BJ (cell line): ENCODE measurements around the gene ELMOD2. TPM values are rescaled to one million over a fixed set of nuclear protein-coding genes. Genes with fewer than 3 reads are reported as not detected.

Experiments
- CTCF ChIA-PET: fragments of 350-600 bp; formaldehyde crosslinking; extraction: SDS; loops from one replicate; lab custom pipeline; 2021; ENCODE audit warnings: antibody characterized with exemption, inconsistent platforms; lab: Yijun Ruan, JAX
- POLR2A ChIA-PET: fragments of 300-600 bp; sonication (Branson Sonifier 250); formaldehyde crosslinking; extraction: SDS; loops from one replicate; lab custom pipeline; 2021; ENCODE audit warnings: antibody characterized with exemption; lab: Charles Lee
- DNase-seq: peaks from one replicate; pipeline ENCODE4 v3.0.0-alpha.2; 2011; ENCODE audit warnings: low read depth
- H3K27me3 ChIP-seq: 2 replicates; pipeline ENCODE4 v1.6.0; 2011; ENCODE audit warnings: low read length; ENCODE audit not compliant: control insufficient read depth, insufficient read depth
- H3K36me3 ChIP-seq: 2 replicates; pipeline ENCODE4 v1.5.1; 2011; ENCODE audit warnings: low read length; ENCODE audit not compliant: control insufficient read depth, insufficient read depth
- H3K4me3 ChIP-seq: 2 replicates; pipeline ENCODE4 v1.5.1; 2011; ENCODE audit warnings: low read depth, mild to moderate bottlenecking, control low read depth, low read length
- polyA plus RNA-seq: library from polyadenylated mRNA; depleted of rRNA; stranded (reverse); fragments of >200 nt; gene quantifications from 2 replicates; pipeline ENCODE4 v1.2.3, GENCODE V29; 2011
- TF ChIP-seq, protein P1 (sequence below): IDR thresholded peaks from 2 replicates; pipeline ENCODE4 v1.5.1; 2011; ENCODE audit warnings: low read depth, mild to moderate bottlenecking, control low read depth, inconsistent platforms, low read length, moderate library complexity; ENCODE audit not compliant: insufficient read depth

ELMOD2 gene
- polyA plus RNA-seq, 1 experiment: 6.5 TPM

DNA sequence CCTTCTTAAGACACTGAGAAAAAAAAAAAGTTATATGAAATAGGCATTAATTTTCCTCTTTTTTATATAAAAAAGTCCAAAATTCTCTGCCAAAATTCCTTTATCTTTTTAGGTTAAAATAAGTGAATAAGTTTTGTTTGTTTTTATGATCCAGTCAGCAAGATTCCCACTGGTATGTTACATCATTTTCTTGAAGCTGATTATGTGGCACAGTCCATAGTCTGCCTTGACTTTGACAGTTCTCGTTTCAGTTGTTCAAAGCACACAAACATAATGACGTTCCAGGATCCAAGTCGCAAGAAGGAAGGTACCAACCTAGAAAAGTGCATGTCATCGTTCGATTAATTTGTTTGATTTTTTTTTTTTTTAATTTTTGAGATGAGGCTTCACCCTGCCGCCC is 35.7 kb downstream of the ELMOD2 start:
- Histone ChIP-seq H3K27me3 (no peaks in the 10 kb centered on the region), H3K36me3 (no peaks in the 10 kb centered on the region; the same call in 1 of the 2 replicates), H3K4me3 (no peak overlapping the region)
- CTCF ChIA-PET: interaction anchor here (0.6 to 1.9 kb wide), 2 partner anchors 199 to 1015 kb away, joined by 3 to 5 read pairs; no protein-coding TSS in a partner anchor
- DNase-seq: no peak
- TF ChIP-seq, protein P1, sequence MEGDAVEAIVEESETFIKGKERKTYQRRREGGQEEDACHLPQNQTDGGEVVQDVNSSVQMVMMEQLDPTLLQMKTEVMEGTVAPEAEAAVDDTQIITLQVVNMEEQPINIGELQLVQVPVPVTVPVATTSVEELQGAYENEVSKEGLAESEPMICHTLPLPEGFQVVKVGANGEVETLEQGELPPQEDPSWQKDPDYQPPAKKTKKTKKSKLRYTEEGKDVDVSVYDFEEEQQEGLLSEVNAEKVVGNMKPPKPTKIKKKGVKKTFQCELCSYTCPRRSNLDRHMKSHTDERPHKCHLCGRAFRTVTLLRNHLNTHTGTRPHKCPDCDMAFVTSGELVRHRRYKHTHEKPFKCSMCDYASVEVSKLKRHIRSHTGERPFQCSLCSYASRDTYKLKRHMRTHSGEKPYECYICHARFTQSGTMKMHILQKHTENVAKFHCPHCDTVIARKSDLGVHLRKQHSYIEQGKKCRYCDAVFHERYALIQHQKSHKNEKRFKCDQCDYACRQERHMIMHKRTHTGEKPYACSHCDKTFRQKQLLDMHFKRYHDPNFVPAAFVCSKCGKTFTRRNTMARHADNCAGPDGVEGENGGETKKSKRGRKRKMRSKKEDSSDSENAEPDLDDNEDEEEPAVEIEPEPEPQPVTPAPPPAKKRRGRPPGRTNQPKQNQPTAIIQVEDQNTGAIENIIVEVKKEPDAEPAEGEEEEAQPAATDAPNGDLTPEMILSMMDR: no peak
- POLR2A ChIA-PET: no interaction called here

DNA sequence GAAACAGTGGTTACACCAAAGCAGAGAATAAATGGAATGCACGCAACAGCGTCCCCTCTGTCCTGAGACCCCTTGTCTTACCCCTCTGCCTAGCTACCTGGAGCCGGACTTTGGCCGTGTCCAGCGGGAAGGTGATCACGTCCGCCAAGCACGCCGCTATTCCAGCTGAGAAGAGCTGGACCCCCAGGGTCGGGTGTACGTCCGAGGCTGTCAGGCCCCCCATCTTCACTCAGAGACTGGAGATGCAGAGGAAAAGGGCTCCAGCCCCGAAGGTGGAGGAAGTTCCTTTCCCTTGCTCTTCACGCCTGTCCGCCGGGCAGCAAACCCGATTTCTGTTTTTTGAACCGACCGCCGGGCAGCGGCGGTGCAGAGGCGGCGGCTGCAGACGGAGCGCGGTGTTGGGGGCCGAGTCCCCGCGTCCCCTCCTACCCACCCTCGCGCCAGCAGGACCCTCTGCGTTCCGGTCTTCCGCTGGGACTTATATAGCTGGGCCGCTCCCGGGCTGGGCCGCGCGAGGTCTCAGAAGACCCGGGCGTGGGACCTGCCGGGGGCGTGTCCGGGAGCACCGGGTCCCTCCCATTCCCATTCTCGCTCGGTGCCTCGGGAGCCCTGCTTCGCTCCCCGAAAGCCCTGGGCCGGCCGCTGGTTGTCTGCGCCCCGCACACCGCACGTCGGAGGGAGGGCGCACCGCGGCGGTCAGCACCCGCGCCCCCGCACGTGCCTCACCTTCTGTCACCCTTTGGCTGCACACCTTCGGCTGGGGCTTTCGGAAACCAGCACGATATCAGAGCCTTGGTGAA is 44.7 kb downstream of the ELMOD2 start, which contains the start of gene UCP1:
TSS of gene UCP1 (minus strand) at position 455 of the 800 bp plus-strand sequence. CDS start at position 223, 232 bp downstream.
- Histone ChIP-seq H3K36me3 (no peaks in the 10 kb centered on the region), H3K4me3 (peak within 1 kb of the TSS; percentile 35), H3K27me3 (peaks cover 37% of the 10 kb centered on the region)
- TF ChIP-seq, protein P1: no peak
- ChIA-PET POLR2A (interaction anchor here (0.6 kb wide), 1 partner anchor 50 kb away, joined by 3 read pairs; no protein-coding TSS in a partner anchor), CTCF (interaction anchor here (0.6 kb wide), 1 partner anchor 40 kb away, joined by 3 read pairs; no protein-coding TSS in a partner anchor)
- DNase-seq: no peak

DNA sequence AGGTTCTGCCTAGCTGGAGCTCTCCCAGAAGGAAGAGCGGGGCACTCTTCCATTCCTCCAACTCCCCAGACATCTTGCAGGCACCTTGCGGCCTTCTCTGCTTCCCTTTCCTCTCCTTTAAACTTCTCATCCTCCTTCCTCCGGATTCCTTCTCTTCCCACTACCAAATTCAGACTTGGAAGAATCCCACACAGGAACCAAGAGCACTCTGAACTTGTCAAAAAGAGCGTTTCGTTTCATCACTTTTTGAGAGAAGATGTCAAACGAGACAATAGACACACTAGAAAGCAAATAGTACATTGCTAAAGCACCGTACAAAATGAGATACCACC is 45.3 kb downstream of the ELMOD2 start:
- peak overlapping the region; percentile 35; the same call in 1 of the 2 replicates for H3K4me3 ChIP-seq
- POLR2A ChIA-PET: no interaction called here
- CTCF ChIA-PET: interaction anchor here (0.6 kb wide), 1 partner anchor 40 kb away, joined by 3 read pairs; no protein-coding TSS in a partner anchor

DNA sequence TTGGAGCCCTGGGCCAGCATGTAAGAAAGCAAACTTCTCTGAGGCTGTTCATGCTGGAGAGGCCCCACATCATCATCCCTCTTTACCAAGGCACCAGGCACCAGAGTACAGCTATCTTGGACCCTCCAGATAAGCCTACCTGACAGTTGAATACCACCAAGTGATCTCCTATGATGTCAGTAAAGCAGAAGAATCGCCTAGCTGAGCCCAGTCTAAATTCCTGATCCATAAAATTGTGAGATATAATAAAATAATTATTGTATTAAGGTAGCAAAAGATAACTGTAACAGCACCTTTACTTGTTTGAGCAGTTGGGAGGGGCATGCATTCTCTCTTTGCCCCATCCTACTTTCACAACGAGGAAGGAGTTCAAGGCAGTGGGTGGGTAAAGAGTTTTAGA is 47.7 kb downstream of the ELMOD2 start:
- no peaks in the 10 kb centered on the region for H3K36me3 ChIP-seq

More for the DNA sequence above, 45.3 kb downstream of the ELMOD2 start:
- peaks cover 37% of the 10 kb centered on the region for H3K27me3 ChIP-seq
- TF ChIP-seq, protein P1: no peak
- no peak for DNase-seq
- H3K36me3 ChIP-seq: no peaks in the 10 kb centered on the region

DNA sequence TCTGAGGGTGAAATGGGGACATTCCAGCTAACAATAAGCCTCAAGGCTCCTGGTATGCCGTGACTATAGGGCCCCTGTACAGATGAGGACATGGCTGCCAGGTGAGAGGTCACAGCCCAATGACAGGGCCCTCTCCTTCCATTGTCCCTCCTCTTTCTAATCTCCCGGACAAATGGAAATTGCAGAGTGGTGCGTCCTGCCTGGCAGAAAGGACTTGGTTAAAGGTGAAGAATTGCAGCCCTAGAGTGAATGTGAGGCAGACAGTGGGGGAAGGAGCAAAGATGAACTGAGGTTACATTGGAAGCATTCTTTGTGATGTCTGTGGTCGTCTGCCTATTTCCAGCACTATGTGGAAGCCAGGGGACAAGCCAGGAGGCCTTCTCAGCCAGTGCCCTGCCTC is 51.5 kb downstream of the ELMOD2 start:
- ChIA-PET POLR2A (no interaction called here), CTCF (no interaction called here)
- no peak for DNase-seq
- TF ChIP-seq, protein P1: no peak
- Histone ChIP-seq H3K36me3 (no peaks in the 10 kb centered on the region), H3K27me3 (peaks cover 11% of the 10 kb centered on the region), H3K4me3 (no peak overlapping the region)

More for the DNA sequence above, 47.7 kb downstream of the ELMOD2 start:
- DNase-seq: no peak
- ChIA-PET CTCF (no interaction called here), POLR2A (no interaction called here)
- no peak overlapping the region for H3K4me3 ChIP-seq
- TF ChIP-seq, protein P1: no peak
- H3K27me3 ChIP-seq: peaks cover 34% of the 10 kb centered on the region
